GM12878 (cell line): ENCODE results near the gene EMX1.
A peak's percentile ranks its signal among the peaks of the same experiment; 100 is the strongest.

ENCODE experiments used
- BRCA1 ChIP-seq: IDR thresholded peaks from 2 replicates; pipeline ENCODE4 v1.6.1; 2011; ENCODE audit warnings: low read depth, low read length, improper control_type of control experiment
- EZH2 ChIP-seq: IDR thresholded peaks from 2 replicates; pipeline ENCODE4 v1.6.1; 2012; ENCODE audit warnings: low read depth, mild to moderate bottlenecking, control low read depth, inconsistent platforms, low read length, borderline replicate concordance; ENCODE audit not compliant: control insufficient read depth
- HDAC2 ChIP-seq: fragments of 200-600 bp; sonication (generic); IDR thresholded peaks from 2 replicates; pipeline ENCODE4 v1.6.1; 2017
- JUND ChIP-seq: IDR thresholded peaks from 2 replicates; pipeline ENCODE4 v1.6.1; 2012; ENCODE audit warnings: low read depth, mild to moderate bottlenecking, low read length, improper control_type of control experiment, moderate library complexity
- POLR2A ChIP-seq: IDR thresholded peaks from 2 replicates; pipeline ENCODE4 v1.6.1; 2011; ENCODE audit warnings: low read depth, mild to moderate bottlenecking, low read length
- SP1 ChIP-seq: IDR thresholded peaks from one replicate; pipeline ENCODE4 v1.6.1; 2011; ENCODE audit warnings: low read depth, low read length
- YY1 ChIP-seq: IDR thresholded peaks from 2 replicates; pipeline ENCODE4 v1.6.1; 2011; ENCODE audit warnings: low read depth, mild to moderate bottlenecking, low read length
- TF ChIP-seq, protein P1 (sequence below): fragments of 450-650 bp; IDR thresholded peaks from 2 replicates; pipeline ENCODE4 v1.6.1; 2017; ENCODE audit warnings: mild to moderate bottlenecking
- TF ChIP-seq, protein P2 (sequence below): IDR thresholded peaks from 2 replicates; pipeline ENCODE4 v1.6.1; 2012; ENCODE audit warnings: low read depth, low read length, improper control_type of control experiment

DNA sequence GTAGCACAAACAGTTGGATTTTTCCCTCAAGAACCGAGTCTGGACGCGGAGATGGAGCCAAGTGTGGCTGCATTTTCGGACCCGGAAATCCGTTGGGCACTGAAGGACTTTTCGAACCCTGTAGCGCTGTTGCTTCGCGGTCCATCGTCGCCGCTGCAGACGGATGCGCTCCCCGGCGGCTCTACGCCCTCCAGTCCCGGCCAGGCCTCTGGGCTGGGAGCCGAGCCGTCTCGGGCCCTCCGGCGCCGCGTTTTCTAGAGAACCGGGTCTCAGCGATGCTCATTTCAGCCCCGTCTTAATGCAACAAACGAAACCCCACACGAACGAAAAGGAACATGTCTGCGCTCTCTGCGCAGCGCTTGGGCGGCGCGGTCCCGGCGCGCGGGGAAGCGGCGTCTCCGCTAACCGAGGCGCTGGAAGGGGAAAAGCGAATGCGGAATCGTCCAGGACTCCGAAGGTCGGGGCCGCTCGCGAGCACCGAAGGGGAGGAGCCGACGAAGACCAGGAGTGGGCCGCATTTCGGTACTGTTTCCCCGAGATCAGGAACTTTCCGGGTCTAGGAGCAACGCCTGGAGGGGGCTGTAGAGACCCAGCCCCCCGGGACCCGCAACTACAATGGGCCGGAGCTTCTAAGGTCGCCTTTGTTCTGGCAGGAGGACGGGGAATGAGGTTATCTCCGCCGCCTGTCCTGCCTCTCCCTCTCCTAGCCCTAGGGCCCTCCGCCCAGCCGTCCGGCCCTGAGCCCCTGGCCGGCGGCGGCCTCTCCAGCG is 3.2 kb downstream of the EMX1 start:
- TF ChIP-seq, protein P1, sequence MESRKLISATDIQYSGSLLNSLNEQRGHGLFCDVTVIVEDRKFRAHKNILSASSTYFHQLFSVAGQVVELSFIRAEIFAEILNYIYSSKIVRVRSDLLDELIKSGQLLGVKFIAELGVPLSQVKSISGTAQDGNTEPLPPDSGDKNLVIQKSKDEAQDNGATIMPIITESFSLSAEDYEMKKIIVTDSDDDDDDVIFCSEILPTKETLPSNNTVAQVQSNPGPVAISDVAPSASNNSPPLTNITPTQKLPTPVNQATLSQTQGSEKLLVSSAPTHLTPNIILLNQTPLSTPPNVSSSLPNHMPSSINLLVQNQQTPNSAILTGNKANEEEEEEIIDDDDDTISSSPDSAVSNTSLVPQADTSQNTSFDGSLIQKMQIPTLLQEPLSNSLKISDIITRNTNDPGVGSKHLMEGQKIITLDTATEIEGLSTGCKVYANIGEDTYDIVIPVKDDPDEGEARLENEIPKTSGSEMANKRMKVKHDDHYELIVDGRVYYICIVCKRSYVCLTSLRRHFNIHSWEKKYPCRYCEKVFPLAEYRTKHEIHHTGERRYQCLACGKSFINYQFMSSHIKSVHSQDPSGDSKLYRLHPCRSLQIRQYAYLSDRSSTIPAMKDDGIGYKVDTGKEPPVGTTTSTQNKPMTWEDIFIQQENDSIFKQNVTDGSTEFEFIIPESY = no peak
- no peak for TF ChIP-seq YY1
- no peak for TF ChIP-seq POLR2A
- TF ChIP-seq, protein P2, sequence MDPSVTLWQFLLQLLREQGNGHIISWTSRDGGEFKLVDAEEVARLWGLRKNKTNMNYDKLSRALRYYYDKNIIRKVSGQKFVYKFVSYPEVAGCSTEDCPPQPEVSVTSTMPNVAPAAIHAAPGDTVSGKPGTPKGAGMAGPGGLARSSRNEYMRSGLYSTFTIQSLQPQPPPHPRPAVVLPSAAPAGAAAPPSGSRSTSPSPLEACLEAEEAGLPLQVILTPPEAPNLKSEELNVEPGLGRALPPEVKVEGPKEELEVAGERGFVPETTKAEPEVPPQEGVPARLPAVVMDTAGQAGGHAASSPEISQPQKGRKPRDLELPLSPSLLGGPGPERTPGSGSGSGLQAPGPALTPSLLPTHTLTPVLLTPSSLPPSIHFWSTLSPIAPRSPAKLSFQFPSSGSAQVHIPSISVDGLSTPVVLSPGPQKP = no peak
- no peak for TF ChIP-seq JUND
- no peak for TF ChIP-seq HDAC2
- TF ChIP-seq EZH2 = no peak
- TF ChIP-seq BRCA1 = no peak
- peak; percentile 64 for TF ChIP-seq SP1
